KMS-11 (cell line): Measurements from ENCODE around the gene EFCC1.
"Not testable (repeated sequence)": the region's sequence is repeated elsewhere in the genome, so short reads cannot be mapped to it uniquely, and the experiment has no call there.

Experiments used
- H2AFZ ChIP-seq: fragments of 200-600 bp; sonication (generic); 2 replicates; pipeline ENCODE4 v1.6.1; 2016; ENCODE audit warnings: antibody characterized with exemption, mixed run types, low read depth
- H3K27ac ChIP-seq: fragments of 200-600 bp; sonication (generic); 2 replicates; pipeline ENCODE4 v1.6.1; 2016; ENCODE audit warnings: mild to moderate bottlenecking, mixed run types
- H3K27me3 ChIP-seq: fragments of 200-600 bp; sonication (generic); 2 replicates; pipeline ENCODE4 v1.6.1; 2017; ENCODE audit warnings: mild to moderate bottlenecking, low read depth, mixed run types, moderate library complexity; ENCODE audit not compliant: insufficient read depth
- H3K36me3 ChIP-seq: fragments of 200-600 bp; sonication (generic); 2 replicates; pipeline ENCODE4 v1.6.1; 2017; ENCODE audit warnings: mild to moderate bottlenecking, mixed run types; ENCODE audit not compliant: insufficient read depth
- H3K4me1 ChIP-seq: fragments of 200-600 bp; sonication (generic); 2 replicates; pipeline ENCODE4 v1.6.1; 2016; ENCODE audit warnings: mild to moderate bottlenecking, low read depth, mixed run types; ENCODE audit not compliant: poor library complexity, severe bottlenecking
- H3K4me2 ChIP-seq: fragments of 200-600 bp; sonication (generic); 2 replicates; pipeline ENCODE4 v1.7.0; 2016; ENCODE audit warnings: mild to moderate bottlenecking, mixed run types
- H3K4me3 ChIP-seq: fragments of 200-600 bp; sonication (generic); IDR thresholded peaks from 2 replicates; pipeline ENCODE4 v1.6.1; 2017; ENCODE audit warnings: low read depth, low read length, mixed read lengths; ENCODE audit not compliant: insufficient read depth
- H3K79me2 ChIP-seq: fragments of 200-600 bp; sonication (generic); 2 replicates; pipeline ENCODE4 v1.6.1; 2016; ENCODE audit warnings: low read depth, mixed run types; ENCODE audit not compliant: insufficient read depth
- H3K9ac ChIP-seq: fragments of 200-600 bp; sonication (generic); 2 replicates; pipeline ENCODE4 v1.6.1; 2016; ENCODE audit warnings: mild to moderate bottlenecking, mixed run types
- H4K20me1 ChIP-seq: fragments of 200-600 bp; sonication (generic); 2 replicates; pipeline ENCODE4 v1.6.1; 2016; ENCODE audit warnings: mild to moderate bottlenecking, mixed run types; ENCODE audit not compliant: insufficient read depth
- TF ChIP-seq, protein P1 (sequence below): fragments of 200-600 bp; sonication (generic); conservative IDR thresholded peaks from 2 replicates; pipeline ENCODE4 v1.6.1; 2017; ENCODE audit warnings: low read depth, mild to moderate bottlenecking, antibody characterized with exemption, low read length, moderate library complexity, mixed read lengths

Gene EFCC1

DNA sequence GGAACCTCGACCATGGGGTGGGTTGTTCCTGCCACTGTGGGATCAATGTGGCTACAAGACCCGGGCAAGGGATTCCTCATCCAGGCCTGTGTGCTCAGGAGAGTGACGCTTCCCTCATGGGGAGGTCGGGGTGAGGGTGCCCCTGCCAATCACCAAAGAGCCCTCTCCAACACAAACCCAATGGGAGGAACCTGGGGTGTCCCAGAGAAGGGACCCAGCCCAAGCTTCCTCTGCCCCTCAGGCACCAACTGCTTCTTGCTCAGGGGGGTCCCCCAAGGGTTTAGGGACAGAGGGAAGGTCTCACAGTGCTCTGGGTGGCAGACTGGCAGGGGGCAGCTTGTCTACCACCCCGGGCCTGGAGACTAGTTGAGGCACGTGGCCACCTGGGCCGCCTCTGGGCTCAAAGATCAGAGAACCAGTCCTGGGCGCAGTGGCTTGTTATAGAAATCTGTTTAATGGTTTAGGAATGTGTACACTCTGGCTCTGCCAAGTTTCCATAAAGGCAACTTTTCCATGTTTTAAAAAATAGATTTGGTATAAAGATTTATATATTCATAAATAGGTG, 86.1 kb downstream of the EFCC1 start:
- H3K36me3 ChIP-seq: no peaks in the 10 kb centered on the region
- H3K4me3 ChIP-seq: no peak overlapping the region
- no peak overlapping the region for H3K9ac ChIP-seq
- no peaks in the 10 kb centered on the region for H3K79me2 ChIP-seq
- H3K27ac ChIP-seq: no peak overlapping the region
- H3K4me2 ChIP-seq: no peak overlapping the region
- H4K20me1 ChIP-seq: no peaks in the 10 kb centered on the region
- TF ChIP-seq, protein P1, sequence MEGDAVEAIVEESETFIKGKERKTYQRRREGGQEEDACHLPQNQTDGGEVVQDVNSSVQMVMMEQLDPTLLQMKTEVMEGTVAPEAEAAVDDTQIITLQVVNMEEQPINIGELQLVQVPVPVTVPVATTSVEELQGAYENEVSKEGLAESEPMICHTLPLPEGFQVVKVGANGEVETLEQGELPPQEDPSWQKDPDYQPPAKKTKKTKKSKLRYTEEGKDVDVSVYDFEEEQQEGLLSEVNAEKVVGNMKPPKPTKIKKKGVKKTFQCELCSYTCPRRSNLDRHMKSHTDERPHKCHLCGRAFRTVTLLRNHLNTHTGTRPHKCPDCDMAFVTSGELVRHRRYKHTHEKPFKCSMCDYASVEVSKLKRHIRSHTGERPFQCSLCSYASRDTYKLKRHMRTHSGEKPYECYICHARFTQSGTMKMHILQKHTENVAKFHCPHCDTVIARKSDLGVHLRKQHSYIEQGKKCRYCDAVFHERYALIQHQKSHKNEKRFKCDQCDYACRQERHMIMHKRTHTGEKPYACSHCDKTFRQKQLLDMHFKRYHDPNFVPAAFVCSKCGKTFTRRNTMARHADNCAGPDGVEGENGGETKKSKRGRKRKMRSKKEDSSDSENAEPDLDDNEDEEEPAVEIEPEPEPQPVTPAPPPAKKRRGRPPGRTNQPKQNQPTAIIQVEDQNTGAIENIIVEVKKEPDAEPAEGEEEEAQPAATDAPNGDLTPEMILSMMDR: no peak
- no peaks in the 10 kb centered on the region for H3K4me1 ChIP-seq
- no peak overlapping the region for H2AFZ ChIP-seq
- no peaks in the 10 kb centered on the region for H3K27me3 ChIP-seq

DNA sequence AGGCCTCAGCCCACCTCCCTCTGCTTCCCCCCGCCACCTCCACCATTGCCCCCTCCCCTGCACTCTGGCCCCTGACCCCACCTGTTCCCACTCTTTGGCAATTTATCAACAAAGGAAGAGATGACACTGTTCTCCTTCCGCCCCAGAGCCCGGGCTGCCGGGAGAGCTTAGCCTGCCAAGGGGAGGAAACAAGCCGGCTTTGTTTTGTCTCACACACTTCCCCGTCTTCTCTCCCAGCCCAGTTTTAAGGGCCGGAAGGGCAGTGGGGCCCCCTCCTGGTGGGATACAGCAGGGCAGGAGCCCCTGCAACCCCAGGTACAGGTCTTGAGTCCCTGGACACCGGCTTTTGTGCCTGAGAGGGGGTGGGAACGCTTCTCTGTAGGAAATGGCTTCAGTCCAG, 86.8 kb downstream of the EFCC1 start:
- not testable (repeated sequence) for H3K4me1 ChIP-seq, H3K27ac ChIP-seq, H3K27me3 ChIP-seq, H3K4me3 ChIP-seq, H3K79me2 ChIP-seq, H3K9ac ChIP-seq, H2AFZ ChIP-seq, H4K20me1 ChIP-seq, H3K4me2 ChIP-seq, H3K36me3 ChIP-seq

DNA sequence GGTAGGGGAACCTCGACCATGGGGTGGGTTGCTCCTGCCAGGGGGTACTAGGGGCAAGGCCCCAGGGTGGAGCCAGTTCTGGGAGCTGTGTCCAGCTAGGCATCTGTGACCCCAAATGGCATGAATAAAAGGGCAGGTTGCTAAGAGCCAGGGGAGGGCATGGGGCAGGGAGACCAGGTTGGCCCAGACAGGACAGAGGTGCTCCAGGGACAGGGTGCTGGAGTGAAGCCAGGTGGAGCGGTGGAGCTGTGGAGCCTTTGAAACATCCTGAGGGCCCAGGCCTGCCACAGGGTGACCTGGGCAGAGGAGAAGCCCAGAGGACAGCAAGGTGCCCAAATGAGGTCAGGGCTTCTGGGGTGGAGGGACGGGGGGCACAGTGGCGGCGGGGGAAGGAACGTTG, 87.2 kb downstream of the EFCC1 start:
- not testable (repeated sequence) for H4K20me1 ChIP-seq, H3K36me3 ChIP-seq, H3K79me2 ChIP-seq, H3K27me3 ChIP-seq, H3K27ac ChIP-seq, H3K4me1 ChIP-seq, H3K4me3 ChIP-seq, H3K9ac ChIP-seq, H3K4me2 ChIP-seq, H2AFZ ChIP-seq
